Thyroid gland (tissue), 4 donors: Measurements from ENCODE around the gene CD59.

Source experiments
- POLR2A ChIP-seq, 2 donors: fragments of 450-650 bp; IDR thresholded peaks; one replicate each; pipeline ENCODE4 v1.6.1; 2017; ENCODE audit warnings: antibody characterized with exemption in 2 of 2, mild to moderate bottlenecking in 2 of 2, moderate library complexity in 1 of 2
- TF ChIP-seq, protein P1 (sequence below), 6 experiments: fragments of 200-600 bp in 3 of 6; fragments of 450-650 bp in 3 of 6; sonication (generic) in 3 of 6; IDR thresholded peaks; one replicate each; pipeline ENCODE4 v1.5.1; 2016 to 2019; ENCODE audit warnings: antibody characterized with exemption in 6 of 6, mild to moderate bottlenecking in 2 of 6, inconsistent platforms in 1 of 6, moderate library complexity in 1 of 6

DNA sequence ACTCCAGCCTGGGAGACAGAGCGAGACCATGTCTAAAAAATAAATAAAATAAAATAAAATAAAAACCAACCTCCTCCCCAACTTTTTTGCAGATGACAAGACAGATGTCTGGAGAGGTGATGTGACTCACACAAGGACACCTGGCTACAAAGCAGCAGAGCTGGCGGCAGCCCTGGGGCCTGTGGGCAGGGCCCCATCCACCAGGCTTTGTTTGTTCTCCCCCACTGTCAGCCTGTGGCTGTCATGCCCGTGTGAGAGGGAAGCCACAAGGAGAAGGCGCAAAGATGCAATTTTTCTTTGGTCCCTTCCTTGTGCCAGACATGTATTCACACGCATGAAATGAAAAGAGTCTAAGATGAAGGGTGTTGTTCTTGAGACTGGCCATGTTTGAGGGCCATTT, 16.6 kb downstream of the CD59 start:
- TF ChIP-seq, protein P1, sequence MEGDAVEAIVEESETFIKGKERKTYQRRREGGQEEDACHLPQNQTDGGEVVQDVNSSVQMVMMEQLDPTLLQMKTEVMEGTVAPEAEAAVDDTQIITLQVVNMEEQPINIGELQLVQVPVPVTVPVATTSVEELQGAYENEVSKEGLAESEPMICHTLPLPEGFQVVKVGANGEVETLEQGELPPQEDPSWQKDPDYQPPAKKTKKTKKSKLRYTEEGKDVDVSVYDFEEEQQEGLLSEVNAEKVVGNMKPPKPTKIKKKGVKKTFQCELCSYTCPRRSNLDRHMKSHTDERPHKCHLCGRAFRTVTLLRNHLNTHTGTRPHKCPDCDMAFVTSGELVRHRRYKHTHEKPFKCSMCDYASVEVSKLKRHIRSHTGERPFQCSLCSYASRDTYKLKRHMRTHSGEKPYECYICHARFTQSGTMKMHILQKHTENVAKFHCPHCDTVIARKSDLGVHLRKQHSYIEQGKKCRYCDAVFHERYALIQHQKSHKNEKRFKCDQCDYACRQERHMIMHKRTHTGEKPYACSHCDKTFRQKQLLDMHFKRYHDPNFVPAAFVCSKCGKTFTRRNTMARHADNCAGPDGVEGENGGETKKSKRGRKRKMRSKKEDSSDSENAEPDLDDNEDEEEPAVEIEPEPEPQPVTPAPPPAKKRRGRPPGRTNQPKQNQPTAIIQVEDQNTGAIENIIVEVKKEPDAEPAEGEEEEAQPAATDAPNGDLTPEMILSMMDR (IDR thresholded peaks at IDR 0.05) = no peak
- TF ChIP-seq POLR2A (IDR thresholded peaks at IDR 0.05) = no peak
